HAP-1 (cell line): Measurements from ENCODE around the gene KANSL3.
A peak's percentile ranks its signal among the peaks of the same experiment; 100 is the strongest.
"Not testable (repeated sequence)": the region's sequence is repeated elsewhere in the genome, so short reads cannot be mapped to it uniquely, and the experiment has no call there.

Experiments
- DNase-seq, 2 experiments: peaks; one replicate each; pipeline ENCODE4 v3.0.0-alpha.2; 2016 to 2020; ENCODE audit warnings: low spot score in 2 of 2
- H3K27me3 ChIP-seq: fragments of 250-450 bp; sonication (Bioruptor Pico); 2 replicates; pipeline ENCODE4 v1.5.1; 2020; ENCODE audit warnings: low read depth, mild to moderate bottlenecking, moderate library complexity
- H3K36me3 ChIP-seq: fragments of 250-450 bp; sonication (Bioruptor Pico); replicated peaks from 2 replicates; pipeline ENCODE4 v1.5.1; 2020; ENCODE audit warnings: mild to moderate bottlenecking
- H3K4me1 ChIP-seq: fragments of 250-450 bp; sonication (Bioruptor Pico); 2 replicates; pipeline ENCODE4 v1.5.1; 2020; ENCODE audit warnings: mild to moderate bottlenecking
- H3K4me3 ChIP-seq: fragments of 250-450 bp; sonication (Bioruptor Pico); 2 replicates; pipeline ENCODE4 v1.5.1; 2020; ENCODE audit warnings: mild to moderate bottlenecking, moderate library complexity
- H3K9me3 ChIP-seq: fragments of 250-450 bp; sonication (Bioruptor Pico); 2 replicates; pipeline ENCODE4 v1.5.1; 2020; ENCODE audit warnings: mild to moderate bottlenecking, moderate library complexity
- in situ Hi-C: fragments of 300-500 bp; cut with MboI; formaldehyde crosslinking; loops from 3 replicates; pipeline ENCODE4 v1.14.3; 2020; ENCODE audit warnings: low sequenced_read_pairs, inconsistent platforms, mixed read lengths

Gene KANSL3

GRCh38 chr2:96638144-96639121 lies at the start of gene KANSL3:
KANSL3 (minus strand) TSS chr2:96638312; CDS start chr2:96637135, 1,177 bp downstream.
- Histone ChIP-seq H3K27me3 (no peaks in the 10 kb centered on the region), H3K4me3 (peak within 1 kb of the TSS; percentile 73), H3K4me1 (peaks cover 17% of the 10 kb centered on the region), H3K36me3 (peaks cover 15% of the 10 kb centered on the region), H3K9me3 (no peaks in the 10 kb centered on the region)
- in situ Hi-C loops: no loop called here
- peak; percentile 86 to 90 for DNase-seq

DNA sequence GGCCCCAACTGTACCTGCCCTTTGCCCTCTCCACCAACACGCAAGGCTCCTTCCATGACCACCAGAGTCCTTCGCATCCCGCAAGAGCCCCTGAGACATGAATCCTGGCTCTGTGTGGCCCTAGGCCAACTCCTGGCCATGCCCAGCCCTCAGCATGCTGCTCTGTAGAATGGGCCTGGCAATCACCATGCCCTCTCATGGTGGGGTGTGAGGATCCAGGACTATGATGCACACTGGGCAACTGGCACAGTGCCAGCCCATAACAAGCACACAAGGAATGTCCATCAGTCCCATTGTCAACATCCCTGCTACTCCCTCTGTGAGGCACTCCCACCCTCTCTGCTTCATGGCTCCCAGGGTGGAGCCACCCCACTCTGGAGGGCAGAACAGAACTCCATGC lies 49.2 kb upstream of the KANSL3 start:
- in situ Hi-C loops: no loop called here
- H3K27me3 ChIP-seq: no peaks in the 10 kb centered on the region
- no peak for DNase-seq
- no peaks in the 10 kb centered on the region for H3K9me3 ChIP-seq
- H3K4me1 ChIP-seq: no peaks in the 10 kb centered on the region
- no peak overlapping the region for H3K4me3 ChIP-seq
- no peaks in the 10 kb centered on the region for H3K36me3 ChIP-seq

- Histone ChIP-seq H3K4me1 (no peaks in the 10 kb centered on the region), H3K36me3 (no peaks in the 10 kb centered on the region), H3K9me3 (no peaks in the 10 kb centered on the region), H3K27me3 (no peaks in the 10 kb centered on the region), H3K4me3 (no peak overlapping the region)
- in situ Hi-C loops: no loop called here
- DNase-seq: no peak
Measured at GRCh38 chr2:96685577-96686459, 47.7 kb upstream of the KANSL3 start.

DNA sequence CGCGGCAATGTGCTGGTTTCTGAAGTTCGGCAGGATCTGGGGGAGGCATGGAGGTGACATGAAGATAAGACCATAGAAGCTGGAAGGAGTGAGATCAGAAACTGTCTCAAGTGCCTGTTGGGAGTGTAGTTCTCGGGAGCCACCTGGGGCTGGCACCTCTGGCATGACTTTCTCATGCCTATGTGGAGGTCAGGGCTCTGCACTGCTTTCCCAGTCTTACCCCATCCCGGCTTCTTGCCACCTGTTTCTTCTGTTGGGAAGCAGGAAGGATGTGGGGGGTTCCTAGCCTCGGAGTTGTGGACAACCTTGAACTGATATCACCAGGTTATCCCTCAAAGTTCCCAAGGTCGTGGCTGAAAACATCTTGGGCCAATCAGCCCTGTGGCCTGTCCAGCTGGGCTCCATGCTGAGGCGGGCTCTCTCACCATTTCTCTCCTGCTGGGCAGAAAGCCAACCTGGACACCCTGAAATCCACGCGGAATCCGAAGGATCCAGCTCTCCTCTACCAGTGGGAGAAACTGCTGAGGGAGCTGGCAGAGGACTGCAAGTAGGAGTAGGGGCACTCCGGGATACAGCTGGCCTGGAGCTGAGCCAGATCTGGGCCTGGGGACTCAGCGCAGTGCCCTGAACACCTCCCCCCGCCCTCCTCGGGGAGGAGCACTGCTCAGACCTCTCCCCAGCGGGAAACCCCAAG lies 46.9 kb upstream of the KANSL3 start:
- in situ Hi-C loops: no loop called here
- no peak for DNase-seq
- no peak overlapping the region for H3K4me3 ChIP-seq

GRCh38 chr2:96683972-96684820 lies 46.1 kb upstream of the KANSL3 start:
- H3K4me1 ChIP-seq: peaks cover 4% of the 10 kb centered on the region; the same call in 1 of the 2 replicates
- no peak overlapping the region for H3K4me3 ChIP-seq
- H3K27me3 ChIP-seq: no peaks in the 10 kb centered on the region
- no peaks in the 10 kb centered on the region for H3K36me3 ChIP-seq
- no peak for DNase-seq
- in situ Hi-C loops: no loop called here
- H3K9me3 ChIP-seq: no peaks in the 10 kb centered on the region

More for the DNA sequence above, 46.9 kb upstream of the KANSL3 start:
- Histone ChIP-seq H3K9me3 (no peaks in the 10 kb centered on the region), H3K27me3 (no peaks in the 10 kb centered on the region), H3K4me1 (no peaks in the 10 kb centered on the region), H3K36me3 (no peaks in the 10 kb centered on the region)

DNA sequence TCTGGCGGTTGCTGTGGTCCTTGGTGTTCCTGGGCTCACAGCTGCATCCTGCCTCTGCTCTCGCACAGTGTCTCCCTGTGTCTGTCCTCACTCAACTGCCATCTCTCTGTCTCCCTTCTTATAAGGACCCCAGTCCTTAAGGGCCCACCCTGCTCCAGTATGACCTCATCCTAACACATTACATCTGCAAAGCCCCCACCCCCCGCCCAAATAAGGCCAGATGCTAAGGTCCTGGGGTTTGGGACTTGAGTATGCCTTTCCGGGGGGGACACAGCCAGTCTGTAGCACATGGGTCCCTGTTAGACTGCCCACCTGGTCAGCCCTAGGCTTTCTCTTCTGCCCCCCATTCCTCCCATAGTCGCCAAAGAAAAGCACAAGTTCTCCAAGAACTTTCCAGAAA lies 45.2 kb upstream of the KANSL3 start:
- H3K9me3 ChIP-seq: no peaks in the 10 kb centered on the region
- H3K27me3 ChIP-seq: no peaks in the 10 kb centered on the region
- in situ Hi-C loops: no loop called here
- no peaks in the 10 kb centered on the region for H3K36me3 ChIP-seq
- H3K4me3 ChIP-seq: no peak overlapping the region
- DNase-seq: no peak
- H3K4me1 ChIP-seq: peaks cover 4% of the 10 kb centered on the region; the same call in 1 of the 2 replicates

- no peaks in the 10 kb centered on the region for H3K27me3 ChIP-seq
- DNase-seq: no peak
- no peaks in the 10 kb centered on the region for H3K36me3 ChIP-seq
- no peak overlapping the region for H3K4me3 ChIP-seq
- in situ Hi-C loops: no loop called here
- H3K4me1 ChIP-seq: peaks cover 4% of the 10 kb centered on the region; the same call in 1 of the 2 replicates
- no peaks in the 10 kb centered on the region for H3K9me3 ChIP-seq
Measured at GRCh38 chr2:96681540-96681939, 43.4 kb upstream of the KANSL3 start.

GRCh38 chr2:96680561-96681141 lies 42.5 kb upstream of the KANSL3 start:
- H3K27me3 ChIP-seq: no peaks in the 10 kb centered on the region
- DNase-seq: no peak
- in situ Hi-C loops: no loop called here
- no peaks in the 10 kb centered on the region for H3K9me3 ChIP-seq
- H3K36me3 ChIP-seq: no peaks in the 10 kb centered on the region
- peaks cover 4% of the 10 kb centered on the region; the same call in 1 of the 2 replicates for H3K4me1 ChIP-seq
- H3K4me3 ChIP-seq: no peak overlapping the region

DNA sequence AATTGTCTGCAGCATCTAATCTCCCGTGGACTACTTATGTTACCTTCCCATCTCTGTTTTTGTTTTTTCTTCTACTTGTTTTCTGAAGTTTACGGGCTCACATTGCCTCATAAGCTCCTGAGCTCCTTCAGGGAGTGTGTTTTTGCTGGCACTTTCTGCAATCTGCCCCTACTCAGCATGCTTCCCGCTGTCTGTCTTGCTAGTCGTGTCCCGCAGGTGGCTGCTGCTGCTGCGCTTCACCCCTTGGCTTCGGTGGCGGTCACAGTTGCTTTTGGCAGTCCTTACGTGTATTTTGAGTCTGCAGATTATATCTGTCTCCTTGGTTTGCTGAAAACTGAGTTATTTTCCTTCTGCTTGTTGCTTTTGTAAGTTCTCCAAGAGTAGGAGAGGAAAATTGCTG lies 41.7 kb upstream of the KANSL3 start:
- peaks cover 4% of the 10 kb centered on the region; the same call in 1 of the 2 replicates for H3K4me1 ChIP-seq
- H3K36me3 ChIP-seq: no peaks in the 10 kb centered on the region
- no peak for DNase-seq
- H3K9me3 ChIP-seq: no peaks in the 10 kb centered on the region
- H3K27me3 ChIP-seq: no peaks in the 10 kb centered on the region
- no peak overlapping the region for H3K4me3 ChIP-seq
- in situ Hi-C loops: no loop called here

DNA sequence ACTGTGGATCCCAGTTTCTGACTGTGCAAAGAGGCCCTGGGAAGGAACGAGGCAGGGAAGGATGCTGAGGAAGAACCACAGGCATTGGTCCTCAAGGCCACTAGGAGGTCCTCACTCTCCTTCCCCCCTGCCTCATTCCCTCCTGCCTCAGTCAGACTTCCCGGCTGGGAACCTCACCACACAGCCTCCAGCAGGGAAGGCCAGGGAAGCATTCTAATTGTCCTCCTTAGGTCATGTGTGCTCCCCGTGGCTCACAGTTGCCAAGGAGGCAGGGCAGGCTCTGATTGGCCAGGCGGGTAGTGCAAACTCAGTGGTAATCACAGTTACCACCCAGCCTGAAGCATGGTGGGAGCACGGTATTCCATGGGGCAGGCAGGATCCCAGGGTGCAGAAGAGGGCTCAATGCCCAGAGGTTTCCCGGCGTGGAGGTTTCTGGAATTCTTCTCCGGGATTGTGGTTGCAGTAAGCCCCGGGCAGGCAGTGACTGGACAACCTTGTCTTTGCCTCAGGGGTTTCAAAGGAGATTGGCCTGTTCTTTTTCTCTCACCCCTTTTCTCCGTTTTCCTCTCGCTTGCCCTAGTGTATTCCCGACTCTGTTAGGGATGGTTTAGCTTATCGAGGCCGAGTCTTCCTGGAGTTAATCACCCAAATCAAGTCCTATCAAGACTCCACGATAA lies 31.6 kb upstream of the KANSL3 start:
- no peaks in the 10 kb centered on the region for H3K9me3 ChIP-seq
- H3K4me1 ChIP-seq: no peaks in the 10 kb centered on the region
- H3K4me3 ChIP-seq: no peak overlapping the region
- no peaks in the 10 kb centered on the region for H3K27me3 ChIP-seq
- no peak for DNase-seq
- H3K36me3 ChIP-seq: no peaks in the 10 kb centered on the region
- in situ Hi-C loops: no loop called here

GRCh38 chr2:96668771-96669170 lies 30.7 kb upstream of the KANSL3 start:
- H3K9me3 ChIP-seq: no peaks in the 10 kb centered on the region
- no peaks in the 10 kb centered on the region for H3K27me3 ChIP-seq
- no peaks in the 10 kb centered on the region for H3K4me1 ChIP-seq
- no peak overlapping the region for H3K4me3 ChIP-seq
- no peak for DNase-seq
- no peaks in the 10 kb centered on the region for H3K36me3 ChIP-seq
- in situ Hi-C loops: no loop called here

- H3K4me3 ChIP-seq: not testable (repeated sequence)
Measured at GRCh38 chr2:96665717-96666116, 27.6 kb upstream of the KANSL3 start.

More at GRCh38 chr2:96665717-96666116, 27.6 kb upstream of the KANSL3 start:
- DNase-seq, in situ Hi-C loops, H3K9me3 ChIP-seq, H3K4me1 ChIP-seq, H3K36me3 ChIP-seq, H3K27me3 ChIP-seq: not testable (repeated sequence)
